Activated T-cell treated with anti-CD3 and anti-CD28 coated beads, Interleukin-2, amount 50 U/mL, for 72 hours (primary cell): ENCODE results near the gene SLC12A7. TPM values are rescaled to one million over a fixed set of nuclear protein-coding genes. Genes with fewer than 3 reads are reported as not detected.

ENCODE experiments used
- ATAC-seq, 2 donors: fragments of 150-1000 bp; cut with Tn5 transposase; replicated peaks in 1 of 2; 2 replicates each; pipeline ENCODE4 v1.10.0; 2021; ENCODE audit warnings: moderate library complexity in 2 of 2, mild to moderate bottlenecking in 1 of 2
- DNase-seq, 2 donors: peaks; one replicate each; pipeline ENCODE4 v3.0.0; 2021 to 2022; ENCODE audit warnings: mixed read lengths in 1 of 2
- H3K27ac Mint-ChIP-seq: one replicate; pipeline ENCODE4 v1.8.0; 2022; ENCODE audit warnings: mild to moderate bottlenecking, moderate library complexity, mixed read lengths
- H3K27me3 Mint-ChIP-seq: one replicate; pipeline ENCODE4 v1.8.0; 2022; ENCODE audit warnings: low read depth, mixed read lengths
- H3K36me3 Mint-ChIP-seq, 2 donors: one replicate each; pipeline ENCODE4 v1.8.0; 2022; ENCODE audit warnings: mixed read lengths in 2 of 2, mild to moderate bottlenecking in 1 of 2; ENCODE audit not compliant: insufficient read depth in 2 of 2
- H3K4me1 Mint-ChIP-seq: one replicate; pipeline ENCODE4 v1.8.0; 2022; ENCODE audit warnings: low read depth, mixed read lengths
- H3K4me3 Mint-ChIP-seq, 2 donors: one replicate each; pipeline ENCODE4 v1.8.0; 2022; ENCODE audit warnings: mild to moderate bottlenecking in 2 of 2, mixed read lengths in 2 of 2, moderate library complexity in 2 of 2
- H3K9me3 Mint-ChIP-seq, 2 donors: one replicate each; pipeline ENCODE4 v1.8.0; 2022; ENCODE audit warnings: mixed read lengths in 2 of 2
- total RNA-seq, 2 donors: library from RNA; stranded (reverse); gene quantifications; one replicate each; pipeline ENCODE4 v1.2.3, GENCODE V29; 2022

SLC12A7 gene
- total RNA-seq, 2 donors from 2014 or later: 14.8 to 29.0 TPM

DNA sequence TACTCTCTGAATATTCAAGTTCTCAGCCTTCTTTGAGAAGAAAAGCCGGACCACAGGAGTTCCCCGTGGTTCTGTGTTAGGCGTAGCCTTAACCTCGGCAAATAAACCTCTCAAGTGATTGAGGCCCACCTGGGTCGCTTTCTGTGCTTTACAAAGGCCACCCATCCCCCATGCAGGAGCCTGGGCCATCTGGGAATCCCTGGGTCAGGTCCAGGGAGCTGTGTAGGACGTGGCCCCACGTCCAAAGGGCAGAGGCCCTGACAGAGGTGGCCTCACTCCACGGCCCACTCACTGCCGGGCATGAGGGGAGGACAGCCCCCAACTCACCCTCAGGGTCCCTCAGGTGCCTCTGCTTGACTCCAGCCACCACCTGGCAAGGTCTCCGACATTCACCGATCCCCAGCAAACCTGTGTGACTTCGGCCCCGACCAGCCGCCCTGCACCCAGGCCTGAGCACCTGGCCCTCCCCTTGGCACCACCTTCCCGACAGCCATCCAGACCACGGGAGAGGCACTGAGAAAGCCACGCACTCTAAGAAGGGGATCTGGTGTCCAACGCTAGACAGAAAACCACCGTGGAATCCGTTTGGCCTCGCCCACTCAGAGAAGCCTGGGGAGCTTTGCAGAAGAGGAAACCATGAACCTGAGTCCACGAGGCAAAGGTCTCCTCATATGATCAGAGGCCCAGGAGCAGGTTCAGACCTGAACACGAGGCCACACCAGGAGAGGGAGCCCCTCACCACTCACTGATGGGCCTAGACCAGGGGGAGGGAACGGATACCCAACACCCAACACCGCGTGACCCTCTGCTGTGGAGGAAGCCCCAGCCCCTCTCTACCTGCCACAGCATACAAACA is 4.5 kb downstream of the SLC12A7 start:
- Mint-ChIP-seq H3K4me3 (peak overlapping the region; percentile 34 to 57), H3K27me3 (no peaks in the 10 kb centered on the region), H3K36me3 (no peaks in the 10 kb centered on the region), H3K9me3 (no peaks in the 10 kb centered on the region), H3K27ac (peak overlapping the region; percentile 43), H3K4me1 (peaks cover 65% of the 10 kb centered on the region)
- DNase-seq (no peak), ATAC-seq (no peak)

DNA sequence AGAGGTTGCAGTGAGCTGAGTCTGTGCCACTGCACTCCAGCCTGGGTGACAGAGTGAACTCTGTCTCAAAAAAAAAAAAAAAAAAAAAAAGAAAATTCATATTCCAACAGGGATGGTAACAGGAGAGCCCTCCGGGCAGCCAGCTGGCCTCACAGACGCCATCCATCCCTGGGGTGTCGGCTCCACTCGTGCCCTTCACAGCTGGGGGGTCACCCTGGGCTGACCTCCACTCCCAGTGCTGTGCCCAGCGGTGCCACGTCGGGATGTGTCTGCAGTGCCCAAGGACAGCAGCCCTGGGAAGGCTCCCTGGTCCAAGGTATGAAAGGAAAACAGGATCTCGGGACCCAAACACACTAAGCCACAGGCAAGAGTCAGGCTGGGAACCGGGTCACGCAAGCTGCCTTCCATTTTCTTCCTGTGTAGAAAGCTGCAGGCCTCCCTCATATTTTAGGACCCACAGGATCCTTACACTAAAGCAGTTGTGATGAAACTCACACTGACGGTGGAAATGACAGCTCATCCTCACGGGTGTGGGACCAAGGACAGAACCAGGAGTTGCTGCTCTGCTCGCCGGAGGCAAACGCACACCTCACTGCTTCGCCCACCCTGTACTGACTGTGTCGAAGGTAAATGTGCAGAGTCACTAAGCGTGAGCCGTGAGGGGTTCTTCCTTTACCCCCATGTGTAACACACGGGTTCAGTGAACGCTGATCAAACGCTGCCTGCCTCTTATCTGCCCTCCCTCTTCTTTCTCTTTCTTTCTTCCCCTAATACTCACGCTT is 5.3 kb downstream of the SLC12A7 start:
- Mint-ChIP-seq H3K36me3 (no peaks in the 10 kb centered on the region), H3K27ac (peak overlapping the region; percentile 43), H3K4me3 (peak overlapping the region; percentile 34 to 74), H3K4me1 (peaks cover 65% of the 10 kb centered on the region), H3K27me3 (no peaks in the 10 kb centered on the region), H3K9me3 (no peaks in the 10 kb centered on the region)
- ATAC-seq: peak; percentile 14 to 20
- DNase-seq: no peak

DNA sequence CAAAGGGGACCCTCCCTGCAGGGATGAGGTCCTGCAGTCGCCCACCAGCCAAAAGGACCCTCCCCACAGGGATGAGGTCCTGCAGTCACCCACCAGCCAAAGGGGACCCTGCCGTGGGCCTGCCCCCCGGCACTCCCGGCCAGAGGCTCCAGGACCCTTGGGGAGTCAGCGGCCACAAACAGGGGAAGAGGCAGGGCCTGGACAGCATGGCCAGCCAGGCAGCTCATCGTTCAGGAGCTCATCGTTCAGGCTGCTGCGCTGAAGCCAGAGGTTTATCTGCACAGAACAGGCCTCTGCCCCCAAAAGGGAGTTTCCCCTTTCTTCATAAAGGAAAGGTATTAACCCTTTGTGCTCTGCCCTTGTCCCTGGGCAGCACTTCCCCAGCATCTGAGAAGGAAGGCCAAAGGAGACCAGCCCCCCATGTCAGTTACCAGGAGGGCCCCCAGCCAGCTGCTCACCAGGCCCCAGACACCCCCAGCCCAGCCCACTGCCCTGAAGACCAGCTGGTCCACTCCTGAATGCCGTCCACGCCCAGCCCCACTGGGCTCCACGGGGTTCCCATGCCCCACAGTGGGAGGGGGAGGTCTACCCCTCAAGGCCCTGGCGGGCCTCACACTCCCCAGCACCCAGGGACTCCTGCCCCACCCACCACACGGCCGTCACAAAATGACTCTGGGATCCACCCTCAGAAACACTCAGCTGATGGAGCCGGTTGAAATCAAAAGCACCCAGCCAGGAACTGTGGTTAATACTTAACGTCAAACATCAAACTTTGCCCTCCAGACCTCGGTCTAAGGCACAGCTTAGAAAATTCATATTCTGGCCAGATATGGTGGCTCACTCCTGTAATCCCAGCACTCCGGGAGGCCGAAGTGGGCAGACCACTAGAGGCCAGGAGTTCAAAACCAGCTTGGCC is 6.3 kb downstream of the SLC12A7 start:
- peak; percentile 74 for ATAC-seq
- Mint-ChIP-seq H3K4me3 (peak overlapping the region; percentile 34 to 74), H3K36me3 (no peaks in the 10 kb centered on the region)

DNA sequence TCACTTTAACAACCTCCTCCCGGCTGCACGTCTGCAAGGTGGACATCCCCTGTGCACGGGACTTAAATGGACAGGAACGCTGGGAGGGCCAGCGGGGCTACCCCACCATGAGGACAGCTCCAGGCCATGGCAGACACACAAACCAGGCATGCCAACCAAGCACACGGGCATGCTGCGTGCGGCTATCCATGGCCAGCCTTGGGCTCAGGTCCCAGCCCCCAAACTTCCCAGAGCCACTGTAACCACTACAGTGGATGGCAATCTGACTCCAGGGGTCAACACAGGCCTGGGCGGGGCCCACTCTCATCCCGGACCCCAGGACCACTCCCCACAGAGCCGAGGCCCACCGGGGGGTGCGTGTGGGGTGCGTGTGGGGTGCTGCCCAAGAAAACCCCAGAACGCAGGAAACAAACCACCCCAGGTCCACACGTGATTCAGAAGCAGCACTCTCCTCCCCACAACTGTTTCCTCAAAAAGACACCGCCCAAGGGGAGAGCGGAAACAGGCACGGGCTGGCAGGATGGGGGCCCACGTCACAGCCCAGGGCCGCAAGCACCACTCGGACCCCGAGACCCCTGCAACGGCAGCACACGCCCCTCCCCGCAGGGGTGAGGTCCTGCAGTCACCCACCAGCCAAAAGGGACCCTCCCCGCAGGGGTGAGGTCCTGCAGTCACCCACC is 7.4 kb downstream of the SLC12A7 start:
- peak overlapping the region; percentile 34 to 74 for H3K4me3 Mint-ChIP-seq
- ATAC-seq (peak; percentile 14 to 57), DNase-seq (peak in 1 of 2 donors; percentile 63)
- H3K27ac Mint-ChIP-seq: peak overlapping the region; percentile 36
- peaks cover 59% of the 10 kb centered on the region for H3K4me1 Mint-ChIP-seq
- no peaks in the 10 kb centered on the region for H3K9me3 Mint-ChIP-seq
- H3K36me3 Mint-ChIP-seq: no peaks in the 10 kb centered on the region
- H3K27me3 Mint-ChIP-seq: no peaks in the 10 kb centered on the region

More for the DNA sequence above, 6.3 kb downstream of the SLC12A7 start:
- peaks cover 65% of the 10 kb centered on the region for H3K4me1 Mint-ChIP-seq
- H3K27ac Mint-ChIP-seq: peak overlapping the region; percentile 93
- H3K27me3 Mint-ChIP-seq: no peaks in the 10 kb centered on the region
- DNase-seq: peak; percentile 61 to 75
- no peaks in the 10 kb centered on the region for H3K9me3 Mint-ChIP-seq

DNA sequence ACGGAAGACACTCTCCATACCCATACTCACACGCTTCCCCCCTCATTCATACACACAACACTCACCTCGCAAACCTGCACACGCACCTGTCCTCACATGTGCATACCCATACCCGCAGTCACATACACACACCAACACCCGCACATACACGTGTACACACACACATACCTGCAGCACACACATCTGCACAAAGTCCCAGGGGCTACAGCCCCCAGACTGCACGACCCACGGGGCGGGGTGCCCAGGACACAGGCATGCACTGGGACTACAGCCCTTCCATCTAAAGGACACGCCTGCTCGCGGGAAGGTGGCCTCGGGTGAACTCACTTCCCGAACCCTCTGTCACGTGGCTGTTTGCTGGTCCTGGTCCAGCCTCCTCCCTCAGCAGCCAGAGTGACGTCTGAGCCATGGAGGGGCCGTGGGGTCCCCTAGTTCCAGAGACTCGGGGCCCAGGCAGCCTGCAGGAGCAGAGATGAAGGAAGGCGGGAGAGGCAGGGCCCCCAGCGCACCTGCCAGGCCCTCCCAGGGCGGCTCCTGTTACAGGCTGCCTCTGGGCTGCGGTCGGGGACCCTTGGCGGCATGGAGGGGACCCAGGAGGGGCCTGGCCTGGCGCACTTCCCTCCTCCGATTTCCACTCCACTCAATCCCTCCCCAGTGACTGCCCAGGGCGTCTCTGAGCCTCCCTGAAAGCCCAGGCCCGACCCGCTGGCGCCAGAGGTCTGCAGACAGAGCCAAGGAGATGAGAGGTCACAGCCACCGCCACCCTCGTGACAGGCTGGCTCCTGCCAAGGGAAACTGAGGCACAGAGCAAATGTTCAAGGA is 8.1 kb downstream of the SLC12A7 start:
- Mint-ChIP-seq H3K4me1 (peaks cover 54% of the 10 kb centered on the region), H3K36me3 (no peaks in the 10 kb centered on the region), H3K4me3 (peak overlapping the region; percentile 34 to 74), H3K27me3 (no peaks in the 10 kb centered on the region), H3K27ac (no peak overlapping the region), H3K9me3 (no peaks in the 10 kb centered on the region)
- ATAC-seq (no peak), DNase-seq (no peak)

DNA sequence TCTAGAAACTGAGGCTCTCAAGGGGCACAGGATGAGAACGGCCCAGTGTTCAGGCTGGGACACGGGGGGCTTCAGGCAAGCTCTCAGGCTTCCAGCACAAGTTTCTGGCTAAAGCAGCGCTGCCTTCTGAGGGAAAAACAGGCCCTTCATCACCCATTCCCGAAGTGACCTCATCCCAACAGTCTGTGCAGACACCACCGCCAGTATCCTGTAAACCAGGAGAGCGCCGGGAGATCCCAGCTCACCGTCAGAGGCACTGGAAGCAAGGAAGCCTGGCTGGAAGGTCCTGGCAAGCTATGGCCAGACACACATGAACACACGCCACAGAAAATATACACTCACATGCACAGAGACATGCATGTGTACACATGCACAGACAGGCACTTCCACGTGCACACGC is 8.8 kb downstream of the SLC12A7 start:
- Mint-ChIP-seq H3K27ac (no peak overlapping the region), H3K4me1 (peaks cover 48% of the 10 kb centered on the region), H3K27me3 (no peaks in the 10 kb centered on the region), H3K36me3 (no peaks in the 10 kb centered on the region), H3K4me3 (peak overlapping the region in 1 of 2 donors; percentile 34), H3K9me3 (no peaks in the 10 kb centered on the region)
- ATAC-seq (no peak), DNase-seq (no peak)

DNA sequence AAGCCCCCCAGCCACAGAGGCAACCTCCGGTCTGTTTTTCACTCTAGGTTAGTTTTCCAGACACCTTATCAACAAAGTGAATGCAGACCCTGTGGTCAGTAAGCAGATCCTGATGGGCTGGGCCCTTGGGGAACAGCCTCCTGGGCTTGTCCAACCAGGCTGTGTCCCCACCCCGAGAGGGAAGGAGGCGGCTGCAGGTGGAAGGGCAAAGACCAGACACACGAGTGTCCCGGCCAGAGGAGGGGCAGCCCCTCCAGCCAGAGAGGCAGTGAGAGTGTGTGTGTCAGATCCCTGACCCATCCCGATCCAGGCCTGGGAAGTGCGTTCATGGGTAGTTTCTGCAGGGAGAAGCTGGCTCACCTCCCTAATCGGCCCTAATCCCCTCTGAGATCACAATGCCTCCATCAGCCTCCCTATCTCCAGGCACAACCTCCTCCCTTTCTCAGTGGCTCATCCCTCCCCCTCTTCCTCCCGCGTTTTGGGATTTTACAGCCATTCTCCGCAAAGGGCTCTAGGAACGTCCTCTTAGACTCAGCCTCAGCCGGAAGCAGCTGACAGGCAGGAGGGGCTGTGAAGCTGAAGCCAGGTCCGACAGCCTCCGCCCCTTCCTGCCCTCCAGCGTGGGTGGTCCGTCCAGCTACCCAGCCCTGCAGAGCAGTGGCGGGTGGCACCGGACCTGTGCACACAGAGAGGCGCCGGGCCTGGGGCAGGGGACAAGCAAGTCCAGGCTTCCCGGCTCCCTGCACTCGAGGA is 9.7 kb downstream of the SLC12A7 start:
- Mint-ChIP-seq H3K4me1 (peaks cover 48% of the 10 kb centered on the region), H3K27me3 (no peaks in the 10 kb centered on the region), H3K9me3 (no peaks in the 10 kb centered on the region), H3K36me3 (no peaks in the 10 kb centered on the region), H3K27ac (no peak overlapping the region), H3K4me3 (peak overlapping the region in 1 of 2 donors; percentile 29)
- ATAC-seq: no peak
- DNase-seq: no peak

DNA sequence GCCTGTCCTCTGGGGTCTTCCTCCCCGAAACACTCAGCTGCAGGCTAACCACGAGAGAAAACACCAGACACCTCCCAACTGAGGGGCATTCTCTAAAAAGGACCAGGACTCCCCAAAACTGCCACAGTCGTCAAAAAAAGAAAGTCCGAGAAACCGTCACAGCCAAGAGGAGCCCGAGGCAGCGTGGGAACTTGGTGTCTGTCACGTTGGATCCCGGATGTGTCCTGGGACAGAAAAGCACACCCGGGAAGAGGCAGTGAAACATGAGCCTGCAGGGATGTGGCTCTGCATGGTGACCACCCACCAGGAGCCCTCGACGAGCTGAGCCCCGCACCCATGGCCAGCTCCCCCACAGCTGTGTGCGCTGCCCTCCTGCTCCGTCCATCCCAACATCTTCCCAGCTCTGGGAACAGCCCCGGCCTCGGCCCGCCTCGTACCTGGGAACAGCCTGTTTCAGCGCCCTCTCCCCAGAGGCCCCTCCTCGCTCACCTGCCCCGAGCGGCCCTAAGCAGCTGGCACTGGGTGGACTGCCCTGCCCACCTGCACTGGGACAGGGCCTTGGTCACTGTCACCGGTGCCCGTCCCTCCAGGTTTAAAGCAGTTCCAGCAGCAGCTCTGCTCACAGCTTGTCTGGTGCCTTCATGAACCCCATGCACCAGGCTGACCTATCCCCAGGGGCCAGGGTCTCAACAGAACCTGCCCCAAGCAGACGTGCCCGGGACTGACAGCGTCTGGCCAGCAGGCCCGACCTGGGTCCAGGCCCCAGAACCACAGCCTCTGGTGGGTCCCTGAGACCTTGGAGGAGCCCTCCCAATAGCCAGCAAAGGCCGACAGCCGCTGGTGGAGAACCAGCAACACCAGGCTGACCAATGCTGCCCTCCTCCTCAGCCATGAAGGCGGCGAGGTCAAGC is 10.9 kb downstream of the SLC12A7 start:
- Mint-ChIP-seq H3K27me3 (no peaks in the 10 kb centered on the region), H3K4me3 (no peak overlapping the region)
- ATAC-seq: no peak

DNA sequence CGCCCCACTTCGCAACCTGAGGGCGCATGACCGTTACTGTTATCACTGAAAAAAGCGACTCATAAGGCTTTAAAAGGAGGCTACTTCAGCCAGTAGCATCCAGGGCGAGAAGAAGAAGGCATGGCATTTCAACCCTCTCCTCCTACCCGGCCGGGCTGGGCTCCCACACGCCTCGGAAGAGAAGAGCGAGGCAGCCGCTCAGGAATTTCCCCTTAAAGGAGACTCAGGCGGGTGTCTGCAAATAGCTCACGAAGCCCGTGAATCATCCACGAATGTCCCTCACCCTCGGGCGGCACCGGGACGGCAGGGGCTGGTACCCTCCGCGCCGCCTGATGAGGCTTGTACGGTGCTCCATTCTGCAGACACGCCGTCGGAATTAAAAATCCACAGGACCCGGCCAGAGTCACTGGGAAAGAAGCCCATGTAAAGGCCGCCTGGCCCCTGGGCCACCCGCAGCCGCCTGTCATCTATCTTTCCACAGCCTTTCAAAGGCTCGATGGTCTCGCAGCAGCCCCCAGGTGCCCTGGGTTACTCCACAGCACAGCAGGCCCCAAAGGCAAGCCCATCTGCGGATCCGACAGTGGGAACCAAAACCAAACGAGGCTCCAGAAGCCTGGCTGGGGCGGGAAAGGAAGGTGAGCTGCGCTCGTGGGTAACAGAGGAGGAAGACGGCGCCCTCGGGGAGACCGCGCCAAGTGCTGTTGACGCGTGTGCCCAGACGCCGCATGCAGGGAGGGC is 11.8 kb downstream of the SLC12A7 start:
- Mint-ChIP-seq H3K27me3 (no peaks in the 10 kb centered on the region), H3K27ac (no peak overlapping the region), H3K9me3 (no peaks in the 10 kb centered on the region), H3K4me1 (peaks cover 30% of the 10 kb centered on the region), H3K36me3 (no peaks in the 10 kb centered on the region), H3K4me3 (no peak overlapping the region)
- DNase-seq (no peak), ATAC-seq (no peak)

More for the DNA sequence above, 10.9 kb downstream of the SLC12A7 start:
- DNase-seq: no peak
- Mint-ChIP-seq H3K36me3 (no peaks in the 10 kb centered on the region), H3K4me1 (peaks cover 39% of the 10 kb centered on the region), H3K9me3 (no peaks in the 10 kb centered on the region), H3K27ac (no peak overlapping the region)

DNA sequence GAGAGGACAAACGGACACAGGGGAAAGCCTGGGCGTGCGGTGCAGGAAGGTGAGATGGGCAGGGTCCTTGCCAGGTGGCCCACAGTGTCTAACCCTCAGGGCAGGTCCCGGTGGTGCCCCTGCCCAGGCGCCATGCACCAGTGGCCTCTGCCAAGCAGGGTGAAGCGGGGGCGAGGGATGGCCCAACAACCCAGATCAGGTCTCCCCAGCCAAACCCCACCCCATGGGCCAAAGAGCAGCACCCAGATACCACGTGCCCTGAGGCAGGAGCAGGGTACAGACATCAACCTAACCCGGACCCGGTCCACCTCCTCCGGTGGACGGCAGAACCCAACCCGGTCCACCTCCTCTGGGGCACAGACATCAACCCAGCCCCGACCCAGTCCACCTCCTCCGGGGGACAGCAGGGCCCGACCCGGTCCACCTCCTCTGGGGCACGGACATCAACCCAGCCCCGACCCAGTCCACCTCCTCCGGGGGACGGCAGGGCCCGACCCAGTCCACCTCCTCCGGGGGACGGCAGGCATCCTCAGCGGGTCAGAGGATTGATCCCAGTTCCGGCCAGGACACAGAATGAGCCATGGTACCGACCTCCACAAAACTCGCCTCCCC is 12.8 kb downstream of the SLC12A7 start:
- ATAC-seq (peak in 1 of 2 donors; percentile 42), DNase-seq (no peak)
- no peaks in the 10 kb centered on the region for H3K27me3 Mint-ChIP-seq
- no peak overlapping the region for H3K4me3 Mint-ChIP-seq
- no peaks in the 10 kb centered on the region for H3K9me3 Mint-ChIP-seq
- peaks cover 20% of the 10 kb centered on the region for H3K4me1 Mint-ChIP-seq
- no peaks in the 10 kb centered on the region for H3K36me3 Mint-ChIP-seq
- H3K27ac Mint-ChIP-seq: no peak overlapping the region
